ENCODE results near the gene GPHN.

GPHN gene

GRCh38 chr14:66638689-66639088, 130.7 kb downstream of the GPHN start:
- TF ChIP-seq ZNF274 (IDR thresholded peaks at IDR 0.05; ENCODE audit: low read depth, low read length) = no peak
- H3K4me3 ChIP-seq (ENCODE audit: low read length) = no peak overlapping the region

- no peak overlapping the region for H3K4me3 ChIP-seq (ENCODE audit: low read length)
- TF ChIP-seq ZNF274 (IDR thresholded peaks at IDR 0.05; ENCODE audit: low read depth, low read length) = no peak
Observed at GRCh38 chr14:66641861-66642635, 134.1 kb downstream of the GPHN start.

GRCh38 chr14:66643344-66643743, 135.4 kb downstream of the GPHN start:
- H3K4me3 ChIP-seq (ENCODE audit: low read length) = no peak overlapping the region
- no peak for TF ChIP-seq ZNF274 (IDR thresholded peaks at IDR 0.05; ENCODE audit: low read depth, low read length)

GRCh38 chr14:66645716-66646115, 137.8 kb downstream of the GPHN start:
- TF ChIP-seq ZNF274 (IDR thresholded peaks at IDR 0.05; ENCODE audit: low read depth, low read length) = no peak
- no peak overlapping the region for H3K4me3 ChIP-seq (ENCODE audit: low read length)

- H3K4me3 ChIP-seq (ENCODE audit: low read length) = no peak overlapping the region
- no peak for TF ChIP-seq ZNF274 (IDR thresholded peaks at IDR 0.05; ENCODE audit: low read depth, low read length)
Observed at GRCh38 chr14:66649498-66649897, 141.6 kb downstream of the GPHN start.

- TF ChIP-seq ZNF274 (IDR thresholded peaks at IDR 0.05; ENCODE audit: low read depth, low read length) = no peak
- peak overlapping the region; percentile 39; the same call in 1 of the 2 replicates for H3K4me3 ChIP-seq (ENCODE audit: low read length)
Observed at GRCh38 chr14:66650491-66650911, 142.6 kb downstream of the GPHN start.

- H3K4me3 ChIP-seq (ENCODE audit: low read length) = no peak overlapping the region; the same call in 1 of the 2 replicates
- no peak for TF ChIP-seq ZNF274 (IDR thresholded peaks at IDR 0.05; ENCODE audit: low read depth, low read length)
Observed at GRCh38 chr14:66651536-66652220, 143.7 kb downstream of the GPHN start.

- TF ChIP-seq ZNF274 (IDR thresholded peaks at IDR 0.05; ENCODE audit: low read depth, low read length) = no peak
- H3K4me3 ChIP-seq (ENCODE audit: low read length) = no peak overlapping the region
Observed at GRCh38 chr14:66652525-66653106, 144.7 kb downstream of the GPHN start.

GRCh38 chr14:66657780-66658179, 149.8 kb downstream of the GPHN start:
- no peak overlapping the region for H3K4me3 ChIP-seq (ENCODE audit: low read length)

GRCh38 chr14:66662374-66662773, 154.4 kb downstream of the GPHN start:
- TF ChIP-seq ZNF274 (IDR thresholded peaks at IDR 0.05; ENCODE audit: low read depth, low read length) = no peak
- no peak overlapping the region for H3K4me3 ChIP-seq (ENCODE audit: low read length)

More at GRCh38 chr14:66657780-66658179, 149.8 kb downstream of the GPHN start:
- no peak for TF ChIP-seq ZNF274 (IDR thresholded peaks at IDR 0.05; ENCODE audit: low read depth, low read length)

- TF ChIP-seq ZNF274 (IDR thresholded peaks at IDR 0.05; ENCODE audit: low read depth, low read length) = no peak
- no peak overlapping the region for H3K4me3 ChIP-seq (ENCODE audit: low read length)
Observed at GRCh38 chr14:66677780-66678179, 169.8 kb downstream of the GPHN start.

GRCh38 chr14:66680216-66680615, 172.3 kb downstream of the GPHN start:
- TF ChIP-seq ZNF274 (IDR thresholded peaks at IDR 0.05; ENCODE audit: low read depth, low read length) = no peak
- H3K4me3 ChIP-seq (ENCODE audit: low read length) = no peak overlapping the region

- H3K4me3 ChIP-seq (ENCODE audit: low read length) = no peak overlapping the region
Observed at GRCh38 chr14:66696326-66696725, 188.4 kb downstream of the GPHN start.

GRCh38 chr14:66698503-66698902, 190.6 kb downstream of the GPHN start:
- H3K4me3 ChIP-seq (ENCODE audit: low read length) = no peak overlapping the region
- TF ChIP-seq ZNF274 (IDR thresholded peaks at IDR 0.05; ENCODE audit: low read depth, low read length) = no peak

More at GRCh38 chr14:66696326-66696725, 188.4 kb downstream of the GPHN start:
- TF ChIP-seq ZNF274 (IDR thresholded peaks at IDR 0.05; ENCODE audit: low read depth, low read length) = no peak

GRCh38 chr14:66701813-66702212, 193.9 kb downstream of the GPHN start:
- TF ChIP-seq ZNF274 (IDR thresholded peaks at IDR 0.05; ENCODE audit: low read depth, low read length) = no peak
- H3K4me3 ChIP-seq (ENCODE audit: low read length) = no peak overlapping the region
